Daoy (cell line): ENCODE measurements around the gene PLPP3. TPM values are rescaled to one million over a fixed set of nuclear protein-coding genes. Genes with fewer than 3 reads are reported as not detected.

Experiments used
- DNase-seq: peaks from one replicate; pipeline ENCODE4 v3.0.0-alpha.2; 2015; ENCODE audit warnings: low read depth
- total RNA-seq: library from RNA; depleted of rRNA; stranded (reverse); fragments of >200 nt; shearing (Covaris generic); gene quantifications from 2 replicates; pipeline ENCODE4 v1.2.3, GENCODE V29; 2014

PLPP3 gene
- total RNA-seq, 1 experiment from 2014 or later: 4.6 TPM

DNA sequence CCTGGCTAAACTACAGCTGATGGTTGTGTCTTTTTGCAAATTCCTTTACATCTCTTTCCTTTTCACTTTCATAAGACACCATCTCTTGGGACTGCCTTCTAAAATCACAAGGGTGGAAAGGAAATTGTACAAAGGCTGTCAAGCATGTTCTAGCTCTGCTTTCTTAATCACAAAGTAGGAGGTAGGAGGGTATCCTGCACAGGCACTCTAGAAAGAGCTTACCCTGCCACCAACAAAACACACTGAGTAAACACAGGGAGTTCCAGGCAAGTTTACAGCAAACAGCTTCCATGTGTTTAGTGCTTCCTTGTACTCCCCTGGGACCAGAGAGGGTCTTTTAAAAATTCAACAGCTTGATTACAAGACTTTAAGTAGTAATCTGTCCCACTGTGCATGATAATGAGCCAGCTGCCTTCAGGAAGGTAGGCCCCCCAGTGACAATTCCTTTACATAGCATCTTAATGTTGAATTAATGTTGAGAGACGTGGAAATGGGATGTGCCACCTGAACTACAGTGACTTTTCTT is 2.4 kb downstream of the PLPP3 start:
- no peak for DNase-seq

DNA sequence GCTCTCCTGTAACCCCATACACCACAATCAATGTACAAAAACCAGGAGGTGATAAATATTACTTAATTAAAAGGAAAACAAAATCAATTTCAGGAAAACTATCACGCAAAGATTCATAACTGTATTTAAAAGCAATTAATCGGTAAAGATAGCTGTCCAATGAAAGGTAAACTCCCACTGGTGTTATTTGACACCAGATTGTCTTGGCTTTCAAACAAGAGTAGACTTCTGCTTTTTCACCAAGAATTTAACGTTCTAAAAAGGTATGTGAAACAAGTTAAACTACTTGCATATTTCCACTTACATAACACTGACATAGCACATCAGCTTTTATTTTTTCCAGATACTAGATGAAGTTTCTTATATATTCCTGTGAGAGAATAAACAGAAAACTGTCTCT is 3.5 kb downstream of the PLPP3 start:
- no peak for DNase-seq

- DNase-seq: no peak
These were observed 4.6 kb downstream of the PLPP3 start for GRCh38 chr1:56574794-56575193.

DNA sequence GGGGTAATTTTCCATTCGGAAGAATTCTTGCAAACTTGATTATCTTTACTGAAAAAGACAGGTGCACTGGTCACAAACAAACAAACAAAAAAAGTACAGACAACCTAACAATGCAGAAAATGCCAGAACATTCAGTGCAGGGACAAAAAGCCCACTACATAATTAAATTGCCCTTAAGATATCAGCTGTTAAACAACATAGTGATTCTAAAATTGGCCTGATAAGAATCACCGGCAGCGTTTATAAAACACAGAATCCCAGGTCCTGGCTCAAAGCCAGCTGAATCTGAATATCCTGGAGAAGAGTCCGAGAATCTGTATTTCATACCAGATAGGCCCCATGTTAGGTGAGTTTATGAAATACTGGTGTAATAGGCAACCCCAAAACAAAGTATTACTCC is 6.1 kb downstream of the PLPP3 start:
- DNase-seq: no peak

- no peak for DNase-seq
These were observed 6.9 kb downstream of the PLPP3 start for GRCh38 chr1:56572334-56573050.

GRCh38 chr1:56571448-56571847 is 7.9 kb downstream of the PLPP3 start:
- DNase-seq: no peak

GRCh38 chr1:56570924-56571372 is 8.4 kb downstream of the PLPP3 start:
- DNase-seq: no peak

- DNase-seq: no peak
These were observed 9.7 kb downstream of the PLPP3 start for GRCh38 chr1:56569661-56570060.

DNA sequence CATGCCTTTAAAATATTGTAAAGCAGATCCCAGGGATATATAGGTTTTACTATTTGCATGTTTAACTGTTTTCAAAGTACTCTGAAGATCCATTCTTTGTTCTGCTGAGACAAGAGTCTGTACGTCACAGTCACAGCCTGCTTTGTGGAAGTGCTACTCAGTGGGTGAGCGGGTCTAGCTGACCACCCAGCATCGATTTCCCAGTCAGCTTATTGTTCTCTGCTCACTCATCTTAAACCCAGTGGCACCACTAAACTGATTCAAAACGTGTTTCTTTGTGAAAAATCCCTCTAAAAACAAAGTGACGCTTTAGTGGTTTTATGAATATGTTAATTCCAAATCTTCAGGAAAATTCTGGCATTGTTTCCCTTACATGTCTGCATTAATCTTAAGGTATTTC is 12.4 kb downstream of the PLPP3 start:
- DNase-seq: no peak

DNA sequence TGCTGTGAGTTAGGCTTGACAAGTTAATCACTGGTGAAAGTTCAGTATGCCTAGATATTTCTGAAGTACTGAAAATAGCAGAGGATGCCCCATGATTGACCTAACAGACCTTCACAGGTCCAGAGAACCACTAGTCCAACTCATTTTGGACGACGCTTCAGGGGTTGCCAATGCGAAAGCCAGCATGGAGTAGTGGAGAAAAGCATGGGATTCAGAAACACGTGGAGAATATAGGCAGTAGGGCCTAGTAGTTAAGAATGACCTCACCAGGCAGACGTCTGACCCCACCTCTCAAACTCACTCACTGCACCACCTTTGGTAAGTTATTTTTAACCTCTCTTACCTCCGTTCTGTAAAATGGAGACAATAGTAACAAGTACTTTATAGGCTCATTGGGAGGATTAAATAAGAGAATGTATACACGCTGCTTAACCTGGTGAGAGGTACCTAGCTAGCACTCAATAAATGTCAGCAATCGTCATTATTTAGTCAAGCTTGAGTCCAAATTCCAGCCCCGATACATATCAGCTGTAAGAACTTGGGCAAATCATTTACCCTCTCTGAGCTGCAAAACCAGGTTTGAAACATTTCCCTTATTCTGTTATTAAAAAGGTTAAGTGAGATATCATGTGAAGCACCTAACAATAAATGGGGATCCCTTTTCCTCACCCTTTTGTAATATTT is 13.2 kb downstream of the PLPP3 start:
- no peak for DNase-seq

GRCh38 chr1:56564615-56565014 is 14.7 kb downstream of the PLPP3 start:
- no peak for DNase-seq

DNA sequence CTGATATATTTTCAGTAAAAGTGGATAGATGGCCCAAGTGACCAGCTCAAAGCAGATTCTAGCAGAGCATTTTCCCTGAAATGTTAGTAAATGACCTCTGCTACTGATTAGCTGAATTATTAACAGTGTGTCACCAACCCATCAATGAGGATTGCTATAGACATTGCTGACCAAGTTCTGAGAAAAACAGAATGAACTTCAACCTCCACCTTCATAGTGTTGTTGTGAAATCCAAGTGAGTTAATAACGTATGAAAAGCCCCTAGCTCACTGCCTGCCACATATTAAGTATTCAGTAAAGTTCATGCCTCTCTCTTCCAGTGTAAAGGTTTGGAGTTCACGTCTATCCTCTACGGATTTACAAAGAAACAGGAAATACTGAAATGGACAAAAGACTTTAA is 15.8 kb downstream of the PLPP3 start:
- DNase-seq: no peak

DNA sequence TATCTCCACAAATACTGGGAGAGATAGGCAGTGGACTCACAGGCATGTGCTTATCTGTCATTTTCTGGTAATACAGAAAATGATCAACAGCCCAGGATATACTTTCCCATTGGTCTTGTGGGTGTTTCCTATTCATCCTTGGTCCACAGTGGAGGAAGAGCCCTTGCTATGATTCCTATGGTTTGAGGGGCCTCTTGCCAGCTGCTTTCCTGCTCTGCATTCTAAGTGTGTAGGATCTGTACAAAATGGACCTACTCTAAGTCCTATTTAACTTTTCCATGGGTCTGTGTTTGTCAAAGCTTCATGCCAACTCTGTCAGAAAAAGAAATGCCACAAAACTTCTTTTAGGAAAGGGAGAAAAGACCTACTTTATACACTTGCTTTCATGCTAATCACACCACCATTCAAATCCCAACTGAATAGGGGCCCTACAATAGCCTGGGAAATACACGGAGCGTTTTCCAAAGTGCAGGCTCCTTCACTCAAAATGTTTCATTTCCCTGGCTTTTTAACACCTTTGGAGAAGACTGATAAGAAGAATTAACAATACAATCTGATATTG is 16.4 kb downstream of the PLPP3 start:
- DNase-seq: no peak

DNA sequence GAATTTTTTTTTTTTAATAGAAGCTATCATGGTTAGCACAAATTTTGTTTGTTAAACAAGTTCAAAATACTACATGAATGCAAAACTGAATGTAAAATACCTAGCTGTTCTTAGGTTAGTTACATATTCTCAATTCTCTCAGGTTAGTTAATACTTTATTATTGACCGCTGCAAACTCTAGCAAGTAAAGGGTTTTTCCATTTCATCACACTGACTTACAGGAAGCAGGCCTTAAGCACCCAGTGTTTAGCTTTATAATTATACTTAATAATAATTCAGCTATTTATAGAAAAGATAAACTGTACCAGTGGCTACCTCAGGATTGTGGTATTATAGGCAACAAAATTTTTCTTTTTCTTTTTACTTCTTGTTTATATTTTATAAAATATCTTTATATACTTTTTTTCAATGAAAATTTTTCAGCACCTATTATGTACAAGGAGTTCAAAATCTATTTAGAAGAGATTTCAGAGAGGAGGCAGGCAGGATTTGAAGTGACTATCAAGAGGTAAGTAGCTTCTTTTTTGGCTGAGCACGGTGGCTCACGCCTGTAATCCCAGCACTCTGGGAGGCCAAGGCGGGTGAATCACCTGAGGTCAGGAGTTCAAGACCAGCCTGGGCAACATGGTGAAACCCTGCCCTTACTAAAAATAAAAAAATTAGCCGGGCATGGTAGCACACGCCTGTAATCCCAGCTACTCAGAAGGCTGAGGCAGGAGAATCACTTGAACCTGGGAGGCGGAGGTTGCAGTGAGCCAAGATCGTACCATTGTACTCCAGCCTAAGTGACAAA is 17.9 kb downstream of the PLPP3 start:
- DNase-seq: no peak

- no peak for DNase-seq
These were observed 21.6 kb downstream of the PLPP3 start for GRCh38 chr1:56557746-56558145.

- DNase-seq: no peak
These were observed 23.9 kb downstream of the PLPP3 start for GRCh38 chr1:56555448-56555847.

DNA sequence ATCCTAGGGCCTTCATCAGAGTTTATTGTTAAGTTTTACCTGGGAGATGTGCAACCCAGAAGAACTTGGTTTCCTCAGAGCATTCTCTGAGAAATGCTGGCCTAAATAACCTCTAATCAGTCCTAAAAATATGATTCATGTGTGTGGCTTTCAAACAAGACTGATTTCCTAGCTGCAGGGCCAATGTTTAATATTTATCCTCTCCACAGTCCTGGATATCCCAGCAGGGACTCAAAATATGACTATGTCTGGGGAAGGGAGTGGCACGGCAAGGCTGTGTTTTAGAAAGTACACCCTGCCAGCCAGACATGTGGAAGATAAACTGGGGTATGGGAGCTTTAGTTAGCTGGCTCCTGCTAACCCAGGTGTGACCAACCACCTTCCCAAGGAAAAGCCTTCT is 26.3 kb downstream of the PLPP3 start:
- DNase-seq: no peak

- DNase-seq: no peak
These were observed 27.0 kb downstream of the PLPP3 start for GRCh38 chr1:56552349-56552748.

DNA sequence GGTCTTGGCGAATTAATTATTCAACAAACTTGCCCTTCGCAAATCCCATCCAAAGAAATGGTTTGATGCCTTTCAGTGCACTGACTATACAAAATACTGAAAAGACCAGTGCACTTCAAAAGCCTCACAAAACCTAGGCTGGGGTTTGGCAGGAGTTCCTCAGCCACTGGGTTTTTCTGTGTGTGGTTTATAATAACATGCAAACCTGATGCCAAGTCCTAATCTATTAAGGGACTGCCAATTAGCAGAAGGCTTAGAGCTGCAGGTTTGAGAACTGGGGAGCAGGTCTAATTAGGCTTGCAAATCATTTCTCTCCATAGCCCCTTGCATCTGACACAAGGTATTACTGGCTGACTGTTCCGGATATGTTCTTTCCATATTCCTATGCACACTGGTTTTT is 27.7 kb downstream of the PLPP3 start:
- no peak for DNase-seq

GRCh38 chr1:56550859-56551188 is 28.5 kb downstream of the PLPP3 start:
- DNase-seq: no peak

DNA sequence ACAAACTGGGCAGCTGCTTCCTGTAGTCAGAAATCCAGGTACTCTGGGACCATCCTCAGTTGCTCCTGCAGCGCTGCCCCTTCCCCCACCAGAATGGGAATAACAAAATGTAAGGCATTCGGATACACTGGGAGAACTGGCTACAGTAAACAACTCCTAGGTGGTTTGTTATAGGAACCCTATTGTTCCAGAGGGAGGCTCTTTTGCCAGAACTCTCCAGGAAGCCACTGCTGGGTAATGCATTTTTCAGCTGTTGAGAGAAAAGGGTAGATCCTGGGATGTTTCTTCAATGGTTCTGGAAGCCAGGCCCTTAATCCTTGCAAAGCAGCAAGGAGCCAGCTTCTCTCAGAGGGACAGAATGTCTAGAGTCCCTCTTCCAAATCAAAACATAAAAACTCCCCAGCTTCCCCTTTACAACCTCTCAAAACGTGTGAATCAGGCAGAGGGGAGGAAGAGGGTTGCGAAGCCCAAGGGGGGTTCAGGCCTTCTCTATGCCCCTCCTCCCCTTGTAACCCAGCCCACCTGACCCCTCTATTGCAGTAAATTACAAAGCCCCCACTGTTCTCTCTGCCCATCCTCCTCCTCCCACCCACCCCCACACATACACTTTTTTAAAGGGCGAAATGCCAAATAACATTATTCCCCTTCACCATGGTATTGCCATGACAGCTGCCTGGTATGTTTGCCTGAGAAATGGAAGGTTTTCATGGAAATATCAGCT is 29.1 kb downstream of the PLPP3 start:
- no peak for DNase-seq

DNA sequence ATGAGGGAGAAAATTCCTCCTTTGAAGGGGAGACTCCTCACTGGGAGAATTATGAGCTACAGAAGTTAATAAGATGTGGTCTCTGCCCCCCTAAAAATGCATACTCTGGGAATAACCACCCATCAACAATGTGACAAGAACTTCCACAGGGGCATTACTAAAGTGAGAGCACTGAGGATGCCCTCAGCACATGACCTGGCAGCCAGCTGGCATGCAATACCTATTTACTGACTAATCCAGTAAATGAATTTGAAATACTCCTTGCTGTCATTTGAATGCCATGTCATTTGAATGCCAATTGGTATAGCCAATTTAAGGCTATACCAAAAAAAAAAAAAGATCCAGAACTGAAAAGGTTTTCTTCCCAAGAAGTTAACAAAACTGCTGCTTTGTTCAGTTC is 30.8 kb downstream of the PLPP3 start:
- DNase-seq: no peak
